ENCODE data around the gene NEK8. TPM values are rescaled to one million over a fixed set of nuclear protein-coding genes. Genes with fewer than 3 reads are reported as not detected.

The NEK8 gene
- total RNA-seq, 1 donor from 2014 or later: 1.4 TPM

- DNase-seq: no peak
Observed at GRCh38 chr17:28746611-28747050, 18.0 kb downstream of the NEK8 start.

GRCh38 chr17:28747051-28747691 lies 18.6 kb downstream of the NEK8 start:
- TF ChIP-seq CTCF (IDR thresholded peaks at IDR 0.05; ENCODE audit: borderline replicate concordance): no peak
- H3K9me3 ChIP-seq (replicated peaks): no peaks in the 10 kb centered on the region
- H3K4me1 ChIP-seq: peaks cover 62% of the 10 kb centered on the region
- no peak for DNase-seq
- intact Hi-C loops (cut with micrococcal nuclease): no loop called here
- peak overlapping the region; percentile 30 for H3K27ac ChIP-seq (replicated peaks)
- H3K27me3 ChIP-seq (ENCODE audit: low read depth): no peaks in the 10 kb centered on the region
- peaks cover 13% of the 10 kb centered on the region for H3K36me3 ChIP-seq
- H3K4me3 ChIP-seq: no peak overlapping the region

More at GRCh38 chr17:28746611-28747050, 18.0 kb downstream of the NEK8 start:
- TF ChIP-seq CTCF (IDR thresholded peaks at IDR 0.05; ENCODE audit: borderline replicate concordance): no peak
- Histone ChIP-seq H3K27me3 (ENCODE audit: low read depth) (no peaks in the 10 kb centered on the region), H3K4me1 (peaks cover 62% of the 10 kb centered on the region), H3K27ac (replicated peaks) (peak overlapping the region; percentile 30), H3K36me3 (peaks cover 13% of the 10 kb centered on the region), H3K9me3 (replicated peaks) (no peaks in the 10 kb centered on the region), H3K4me3 (no peak overlapping the region)
- intact Hi-C loops (cut with micrococcal nuclease): no loop called here

GRCh38 chr17:28747801-28748750 lies 19.5 kb downstream of the NEK8 start:
- Histone ChIP-seq H3K9me3 (replicated peaks) (no peaks in the 10 kb centered on the region), H3K27me3 (ENCODE audit: low read depth) (no peaks in the 10 kb centered on the region), H3K27ac (replicated peaks) (no peak overlapping the region), H3K36me3 (peaks cover 13% of the 10 kb centered on the region), H3K4me1 (peaks cover 57% of the 10 kb centered on the region), H3K4me3 (no peak overlapping the region)
- intact Hi-C loops (cut with micrococcal nuclease): no loop called here
- no peak for DNase-seq
- TF ChIP-seq CTCF (IDR thresholded peaks at IDR 0.05; ENCODE audit: borderline replicate concordance): no peak

GRCh38 chr17:28748852-28749515 lies 20.4 kb downstream of the NEK8 start:
- H3K4me1 ChIP-seq: peaks cover 50% of the 10 kb centered on the region
- H3K36me3 ChIP-seq: peaks cover 13% of the 10 kb centered on the region
- H3K27ac ChIP-seq (replicated peaks): no peak overlapping the region
- no peak overlapping the region for H3K4me3 ChIP-seq
- intact Hi-C loops (cut with micrococcal nuclease): no loop called here
- no peak for TF ChIP-seq CTCF (IDR thresholded peaks at IDR 0.05; ENCODE audit: borderline replicate concordance)
- no peaks in the 10 kb centered on the region for H3K27me3 ChIP-seq (ENCODE audit: low read depth)
- DNase-seq: no peak
- H3K9me3 ChIP-seq (replicated peaks): no peaks in the 10 kb centered on the region

- H3K27ac ChIP-seq (replicated peaks): no peak overlapping the region
- no peak for DNase-seq
- peaks cover 43% of the 10 kb centered on the region for H3K4me1 ChIP-seq
- H3K9me3 ChIP-seq (replicated peaks): no peaks in the 10 kb centered on the region
- no peaks in the 10 kb centered on the region for H3K27me3 ChIP-seq (ENCODE audit: low read depth)
- peaks cover 13% of the 10 kb centered on the region for H3K36me3 ChIP-seq
- no peak for TF ChIP-seq CTCF (IDR thresholded peaks at IDR 0.05; ENCODE audit: borderline replicate concordance)
- intact Hi-C loops (cut with micrococcal nuclease): no loop called here
- H3K4me3 ChIP-seq: no peak overlapping the region
Observed at GRCh38 chr17:28749516-28750177, 21.1 kb downstream of the NEK8 start.

Data from left ventricle myocardium inferior (tissue), 1 donor.